Stimulated activated naive CD4-positive, alpha-beta T cell (primary cell): ENCODE measurements around the gene PHF5A.
"Not testable (repeated sequence)": the region's sequence is repeated elsewhere in the genome, so short reads cannot be mapped to it uniquely, and the experiment has no call there.

Experiments used
- DNase-seq, 6 experiments: peaks; one replicate each; lab custom pipeline; 2025; lab: John Stamatoyannopoulos, UW

Gene PHF5A

DNA sequence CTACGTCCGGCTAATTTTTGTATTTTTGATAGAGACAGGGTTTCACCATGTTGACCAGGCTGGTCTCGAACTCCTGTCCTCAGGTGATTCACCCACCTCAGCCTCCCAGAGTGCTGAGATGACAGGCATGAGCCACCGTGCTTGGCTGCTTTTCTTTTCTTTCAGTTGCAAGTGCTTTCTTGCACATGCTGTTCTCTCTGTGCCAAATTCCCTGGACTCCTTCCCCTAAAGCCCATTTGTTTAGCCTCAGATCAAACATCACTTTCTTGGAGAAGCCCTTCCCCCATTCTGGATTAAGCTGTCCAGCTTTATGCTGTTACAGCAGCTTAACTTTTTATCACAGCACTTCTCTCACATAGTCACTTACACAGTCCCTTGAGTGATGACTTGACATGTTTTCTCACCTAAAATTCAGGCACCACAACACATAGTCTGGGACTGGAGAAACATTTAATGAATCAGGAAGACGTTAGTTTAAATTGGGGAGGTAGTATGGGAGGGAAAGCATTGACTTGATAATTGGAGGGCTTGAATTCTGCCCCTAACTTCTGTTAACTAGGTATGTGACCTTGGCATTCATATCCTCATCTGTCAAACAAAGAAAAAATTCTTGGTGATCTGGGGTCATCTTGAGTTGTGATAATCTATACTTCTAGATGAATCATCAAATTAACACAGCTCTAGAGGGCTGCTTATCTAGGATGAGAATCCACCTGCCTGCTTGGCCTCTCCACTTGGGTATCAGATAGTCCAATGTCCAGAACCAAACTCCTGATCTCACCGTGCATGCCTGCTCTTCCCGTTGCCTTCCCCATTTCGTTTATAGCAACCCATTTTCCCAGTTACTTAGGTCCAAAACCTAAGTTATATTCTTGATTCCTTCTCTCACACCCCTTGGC, 18.8 kb upstream of the PHF5A start:
- DNase-seq: no peak

DNA sequence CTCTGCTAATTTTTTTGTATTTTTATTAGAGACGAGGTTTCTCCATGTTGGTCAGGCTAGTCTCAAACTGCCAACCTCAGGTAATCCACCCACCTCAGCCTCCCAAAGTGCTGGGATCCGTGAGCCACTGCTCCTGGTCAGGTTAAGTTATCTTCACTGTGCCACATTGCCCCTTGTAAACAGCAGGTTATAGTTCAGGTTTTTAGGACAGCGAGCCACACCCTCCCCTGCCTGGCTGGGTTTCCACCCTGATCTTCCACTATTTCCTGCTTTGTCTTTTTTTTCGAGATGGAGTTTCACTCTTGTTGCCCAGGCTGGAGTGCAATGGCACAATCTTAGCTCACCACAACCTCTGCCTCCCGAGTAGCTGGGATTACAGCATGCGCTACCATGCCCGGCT, 16.5 kb upstream of the PHF5A start:
- DNase-seq: no peak

DNA sequence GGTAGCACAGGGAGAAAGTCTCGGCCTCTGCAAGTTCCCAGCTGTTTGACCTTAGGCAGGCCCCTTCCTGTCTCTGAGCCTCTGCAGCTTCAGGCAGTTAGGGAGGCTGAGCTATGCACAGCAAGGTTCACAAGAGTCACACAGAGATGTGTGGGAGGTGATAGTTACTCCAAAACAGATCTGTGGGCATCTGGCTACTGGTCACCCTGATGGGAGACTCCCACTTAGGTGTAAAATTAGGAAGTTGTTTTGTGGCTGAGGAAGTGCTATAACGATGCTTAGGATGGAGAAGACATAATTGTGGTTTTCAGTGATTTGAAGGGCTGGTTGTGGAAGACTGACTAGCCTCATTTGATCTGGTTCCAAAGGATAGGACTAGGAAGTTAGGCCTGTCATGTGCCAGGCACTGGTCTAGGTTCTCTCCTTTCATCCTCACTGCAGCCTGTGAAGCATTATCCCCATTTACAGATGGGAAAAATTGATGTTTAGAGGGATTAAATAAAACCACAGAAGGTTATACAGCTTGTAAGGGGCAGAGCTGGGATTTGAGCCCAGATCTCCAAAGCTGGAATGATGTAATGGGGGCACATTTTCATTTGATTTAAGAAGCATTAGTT, 13.9 kb upstream of the PHF5A start:
- DNase-seq: no peak

DNA sequence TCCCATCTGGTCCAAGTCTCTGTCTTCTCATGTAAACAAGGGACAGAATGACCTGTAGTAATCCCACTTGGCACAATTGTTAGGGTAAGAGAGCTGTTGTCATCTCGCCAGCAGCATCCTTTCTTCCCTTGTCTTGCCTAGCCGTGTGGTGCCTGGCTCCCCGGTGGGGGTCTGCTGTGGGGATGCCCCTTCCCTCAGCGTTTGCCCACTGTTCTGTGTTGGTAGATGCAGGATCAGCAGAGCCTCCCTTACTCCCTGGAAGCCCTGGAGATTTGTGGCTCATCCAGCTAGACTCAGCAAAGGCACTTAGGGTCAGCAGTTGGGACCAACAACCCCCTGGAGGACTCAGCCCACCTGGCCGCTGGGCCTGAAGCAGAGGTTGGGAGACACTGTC, 13.4 kb upstream of the PHF5A start:
- DNase-seq: no peak

DNA sequence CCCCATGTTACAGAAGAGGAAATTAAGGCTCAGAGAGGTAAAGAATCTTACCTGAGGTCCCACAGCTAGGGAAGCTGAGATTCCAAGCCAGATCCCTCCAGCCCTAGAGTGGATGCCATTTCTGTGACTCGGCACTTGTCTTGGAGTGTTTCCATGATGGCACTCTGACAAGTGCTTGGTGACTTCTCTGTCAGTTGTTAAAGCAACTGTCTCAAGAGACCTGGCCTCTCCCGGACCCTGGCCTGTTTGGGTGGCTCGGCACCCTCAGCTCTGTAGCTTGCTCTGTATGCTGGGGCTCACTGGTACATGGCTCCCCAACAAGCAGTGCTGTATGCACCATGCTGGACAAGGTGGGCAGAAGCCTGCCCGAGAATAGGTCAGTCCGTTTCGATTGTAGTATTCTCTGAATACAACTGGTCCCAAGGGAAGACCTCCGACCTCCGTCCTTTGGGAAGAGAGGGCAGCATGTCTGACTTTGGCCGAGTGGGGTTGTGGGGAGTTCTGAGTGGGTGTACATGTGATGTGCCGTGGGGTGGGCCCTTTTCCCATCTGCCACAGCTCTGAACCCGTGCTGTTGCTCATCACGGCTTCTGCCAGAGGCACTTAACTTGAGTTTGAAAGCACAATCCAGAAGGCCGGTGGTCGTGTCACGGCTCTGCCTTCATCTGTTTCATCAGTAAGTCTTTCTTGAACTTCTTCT, 12.8 kb upstream of the PHF5A start:
- no peak for DNase-seq

DNA sequence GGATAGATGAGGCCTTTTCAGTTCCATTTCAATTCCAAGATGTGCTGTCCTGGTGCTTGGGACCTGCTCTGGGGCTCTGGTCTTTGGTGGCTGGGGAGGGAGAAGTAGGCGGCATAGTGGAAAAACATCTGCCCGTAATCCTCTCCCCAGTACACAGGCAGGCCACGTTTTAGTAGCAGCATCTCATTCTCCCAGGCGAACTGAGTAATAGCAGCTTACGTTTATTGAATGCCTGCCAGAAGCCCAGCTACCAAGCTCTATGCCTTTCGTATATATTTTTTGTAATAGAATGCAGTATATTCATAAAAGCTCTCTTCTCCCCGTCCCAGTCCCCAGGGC, 11.9 kb upstream of the PHF5A start:
- no peak for DNase-seq

DNA sequence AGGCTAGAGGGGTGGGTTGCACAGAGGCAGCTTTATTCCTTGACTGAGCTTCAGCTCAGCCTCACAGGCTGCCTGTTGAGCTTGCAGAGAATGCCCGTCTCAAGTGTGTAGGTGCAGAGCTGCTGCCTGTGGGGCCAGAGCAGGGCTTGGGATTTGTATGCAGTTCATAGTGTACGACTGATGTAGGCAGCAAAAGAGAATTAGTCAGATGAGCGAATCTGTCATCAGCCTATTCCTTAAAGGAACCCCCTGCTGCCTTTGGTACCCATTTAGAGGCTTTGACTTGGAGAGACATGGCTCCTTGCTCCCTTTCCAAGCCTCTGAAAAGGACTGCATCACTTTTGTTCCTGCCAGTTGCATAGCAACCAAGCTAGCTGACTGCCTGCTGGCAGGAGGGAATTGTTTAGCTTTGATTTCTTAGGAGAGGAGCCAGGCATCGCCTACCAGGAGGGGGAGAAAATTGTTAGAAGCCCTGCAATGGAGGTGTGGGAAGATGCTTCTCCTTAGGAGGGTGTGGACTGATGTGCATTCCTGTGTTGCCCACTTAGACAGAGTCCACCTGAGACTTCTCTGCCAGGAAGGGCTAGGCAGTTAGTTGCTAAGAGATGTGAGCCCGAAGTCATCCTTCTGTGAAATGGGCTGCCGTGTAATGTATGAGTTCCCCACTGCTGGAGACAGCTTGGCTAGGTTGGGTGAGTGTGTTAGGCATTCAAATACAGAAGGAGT, 11.3 kb upstream of the PHF5A start:
- no peak for DNase-seq

DNA sequence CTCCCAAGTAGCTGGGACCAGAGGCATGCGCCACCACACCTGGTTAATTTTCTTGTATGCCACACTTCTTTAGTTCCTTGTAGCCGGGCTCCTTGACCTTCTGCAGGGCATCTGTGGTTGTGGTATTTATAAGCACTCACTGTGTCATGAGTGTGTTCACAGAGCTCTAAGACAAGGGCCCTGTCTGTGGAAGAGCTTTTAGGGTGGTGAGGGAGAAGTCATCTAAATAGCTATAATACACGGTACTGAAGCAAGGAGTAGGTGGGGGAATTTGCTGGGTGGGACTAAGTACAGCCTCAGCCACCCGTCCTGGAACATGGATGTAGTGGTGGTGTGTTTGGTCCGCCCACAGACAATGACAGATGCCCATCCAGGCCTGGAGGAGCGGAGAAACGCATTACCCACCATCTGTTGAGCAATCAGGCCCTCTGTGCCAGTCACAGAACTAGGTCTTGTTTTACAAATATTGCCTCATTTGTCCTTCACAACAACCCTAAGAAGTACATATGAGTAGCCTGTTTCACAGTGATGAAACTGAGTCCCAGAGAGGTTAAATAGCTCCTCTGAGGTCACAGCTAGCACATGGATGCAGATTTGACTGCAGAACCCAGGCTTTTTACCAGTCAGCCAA, 10.5 kb upstream of the PHF5A start:
- DNase-seq: no peak

DNA sequence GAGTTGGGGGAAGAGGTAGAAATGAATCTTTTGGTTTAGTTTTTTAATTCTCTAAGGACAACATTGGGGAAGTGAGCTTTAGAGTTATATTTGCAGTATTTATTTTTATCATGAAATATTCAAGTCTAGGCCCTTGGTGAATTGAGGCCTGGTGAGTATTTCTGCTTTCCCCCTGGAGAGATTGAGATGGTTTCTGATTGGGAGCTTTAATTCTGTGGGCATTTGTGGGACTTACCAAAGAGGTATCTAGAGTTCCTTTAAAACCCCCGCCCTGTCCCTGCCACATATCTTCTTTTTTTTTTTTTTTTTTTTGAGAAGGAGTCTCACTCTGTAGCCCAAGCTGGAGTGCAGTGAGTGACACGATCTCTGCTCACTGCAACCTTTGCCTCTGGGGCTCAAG, 10.0 kb upstream of the PHF5A start:
- no peak for DNase-seq

DNA sequence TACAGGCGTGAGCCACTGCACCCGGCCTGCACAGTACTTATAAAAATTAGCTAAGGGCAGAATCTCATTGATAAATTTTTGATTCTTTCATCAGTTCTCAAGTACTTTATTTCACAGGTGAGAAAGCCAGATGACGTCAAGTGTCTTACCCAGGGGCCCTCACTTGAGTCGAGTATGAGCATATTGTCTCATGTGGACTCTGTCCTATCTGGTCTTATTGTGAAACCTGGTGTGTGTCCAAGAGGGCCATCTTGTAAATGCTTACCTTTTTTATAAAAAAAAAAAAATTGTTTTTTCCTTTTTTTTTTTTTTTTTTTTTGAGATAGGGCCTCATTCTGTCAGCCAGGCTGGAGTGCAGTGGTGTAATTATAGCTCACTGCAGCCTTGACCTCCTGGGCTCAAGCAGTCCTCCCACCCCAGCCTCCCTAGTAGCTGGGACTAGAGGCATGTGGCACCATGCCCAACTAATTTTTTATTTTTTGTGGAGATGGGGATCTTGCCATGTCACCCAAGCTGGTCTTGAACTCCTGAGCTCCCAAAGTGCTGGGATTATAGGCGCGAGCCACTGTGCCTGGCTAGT, 6.5 kb upstream of the PHF5A start:
- no peak for DNase-seq

DNA sequence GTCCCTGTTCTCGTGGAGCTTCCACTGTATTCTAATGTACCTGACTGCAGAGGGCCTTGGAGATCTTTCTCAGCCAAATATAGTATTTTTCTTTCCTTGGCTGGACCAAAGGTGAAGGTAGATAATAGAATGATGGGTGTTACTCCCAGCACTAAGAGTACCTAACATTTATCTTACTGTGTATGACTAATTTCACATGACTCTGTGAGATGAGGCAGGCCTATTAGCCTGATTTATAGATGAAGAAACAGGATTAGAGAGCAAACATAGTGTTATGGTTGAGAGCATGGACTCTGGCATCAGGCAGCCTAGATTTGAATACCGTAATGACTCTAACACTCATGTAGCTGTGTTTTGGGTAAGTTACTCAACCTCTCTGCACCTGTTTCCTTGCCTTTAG, 3.1 kb upstream of the PHF5A start:
- DNase-seq: no peak

DNA sequence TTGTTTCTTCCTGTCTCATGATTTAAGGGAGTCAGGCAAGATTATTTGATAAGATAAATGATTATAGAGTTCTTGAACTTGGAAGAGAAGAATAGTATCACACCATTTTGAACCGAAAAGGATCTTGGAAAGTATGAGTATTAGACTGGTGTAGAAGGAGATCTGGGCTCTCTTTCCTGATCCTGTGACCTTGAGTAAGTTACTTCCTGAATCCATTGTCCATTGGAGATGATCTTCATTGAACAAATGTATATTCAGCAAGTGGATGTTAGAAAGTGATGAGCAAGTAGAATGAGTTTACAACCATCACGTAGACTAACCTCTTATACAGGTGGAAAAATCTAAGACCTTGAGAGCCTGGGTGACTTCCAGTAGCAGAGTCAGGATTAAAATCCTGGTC, 2.4 kb upstream of the PHF5A start:
- no peak for DNase-seq

DNA sequence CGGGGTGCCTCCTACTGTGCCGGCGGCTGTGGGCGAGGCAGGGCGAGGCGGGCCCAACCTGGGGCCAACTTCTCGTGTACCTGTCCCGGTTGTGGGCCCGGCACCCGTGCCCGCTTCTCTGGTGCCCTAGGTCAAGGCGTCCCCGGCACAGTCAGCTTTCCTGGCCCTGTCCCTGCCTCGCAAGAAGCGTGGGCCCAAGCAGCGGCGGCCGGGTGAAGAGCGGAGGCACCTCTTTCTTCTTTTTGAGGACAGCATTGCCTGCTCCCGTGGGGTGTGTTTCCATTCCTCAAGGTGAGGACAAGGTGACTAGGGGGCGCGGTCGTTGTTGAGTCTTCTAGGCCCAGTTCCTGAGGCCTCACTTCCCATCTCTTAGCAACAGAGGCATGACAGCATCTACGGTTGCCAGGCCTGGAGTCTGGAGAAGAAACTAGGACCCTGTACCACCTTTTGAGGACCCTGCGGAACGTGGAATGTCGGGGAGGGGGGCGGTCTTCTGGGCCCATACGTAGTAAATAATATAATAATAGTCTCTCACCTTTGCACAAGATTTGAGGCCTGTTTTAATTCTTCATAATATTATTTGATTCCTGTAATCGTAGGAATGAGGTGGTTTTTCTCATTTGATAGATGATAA, 843 bp upstream of the PHF5A start:
- DNase-seq: no peak

DNA sequence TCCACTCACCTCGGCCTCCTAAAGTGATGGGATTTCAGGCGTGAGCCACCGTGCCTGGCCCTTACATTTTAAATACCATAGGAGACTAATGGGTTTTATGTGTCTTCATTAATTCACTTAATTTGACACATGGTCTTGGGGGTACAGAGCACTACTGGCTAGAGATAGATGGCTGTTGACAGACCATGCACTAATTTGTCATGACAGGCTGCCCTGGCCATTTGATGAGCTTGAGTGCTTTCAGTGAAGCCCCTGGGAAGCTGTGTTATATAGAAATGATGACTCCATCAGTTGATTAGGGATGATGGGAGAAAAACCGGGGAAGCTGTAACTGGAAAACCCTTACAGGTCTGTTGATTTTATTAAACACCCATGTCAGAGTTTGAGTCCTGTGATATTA, 6.6 kb downstream of the PHF5A start:
- no peak for DNase-seq

DNA sequence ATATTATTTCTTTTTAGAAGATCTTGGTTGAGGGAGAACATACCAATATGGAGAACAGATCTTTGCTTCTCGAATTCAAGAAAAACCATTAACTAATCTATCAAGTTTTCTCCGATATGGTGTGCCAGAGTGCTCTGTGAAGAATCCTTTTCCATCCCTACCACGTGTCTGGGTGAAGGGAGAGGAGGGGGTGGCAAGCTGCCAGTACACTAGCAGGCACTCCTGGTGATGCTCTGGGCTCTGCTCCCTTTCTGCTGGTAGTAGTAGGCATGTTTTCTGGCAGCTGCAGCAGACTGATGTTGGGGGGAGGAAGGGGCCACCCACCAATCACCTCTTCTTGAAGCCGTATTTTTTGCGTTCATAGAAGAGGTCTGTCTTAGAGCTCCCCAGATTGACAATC, 8.4 kb downstream of the PHF5A start:
- DNase-seq: not testable (repeated sequence)

DNA sequence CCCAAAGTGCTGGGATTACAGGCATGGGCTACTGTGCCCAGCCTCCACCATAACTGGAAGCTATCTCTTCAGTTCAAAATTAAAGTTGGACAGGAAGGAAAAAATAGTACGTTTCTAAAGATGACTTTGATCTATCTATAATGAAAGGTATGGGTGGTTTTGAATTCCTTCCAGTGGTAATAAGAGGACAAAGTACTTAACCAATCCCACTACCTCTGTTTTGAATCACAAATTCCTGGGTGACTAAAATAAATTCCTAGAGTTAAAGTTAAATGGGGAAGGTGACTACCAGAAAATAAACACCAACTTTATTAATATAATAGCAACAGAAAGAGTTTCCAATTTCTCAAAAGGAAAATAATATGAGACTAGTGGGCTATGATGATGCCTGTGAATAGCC, 9.1 kb downstream of the PHF5A start:
- DNase-seq: no peak

DNA sequence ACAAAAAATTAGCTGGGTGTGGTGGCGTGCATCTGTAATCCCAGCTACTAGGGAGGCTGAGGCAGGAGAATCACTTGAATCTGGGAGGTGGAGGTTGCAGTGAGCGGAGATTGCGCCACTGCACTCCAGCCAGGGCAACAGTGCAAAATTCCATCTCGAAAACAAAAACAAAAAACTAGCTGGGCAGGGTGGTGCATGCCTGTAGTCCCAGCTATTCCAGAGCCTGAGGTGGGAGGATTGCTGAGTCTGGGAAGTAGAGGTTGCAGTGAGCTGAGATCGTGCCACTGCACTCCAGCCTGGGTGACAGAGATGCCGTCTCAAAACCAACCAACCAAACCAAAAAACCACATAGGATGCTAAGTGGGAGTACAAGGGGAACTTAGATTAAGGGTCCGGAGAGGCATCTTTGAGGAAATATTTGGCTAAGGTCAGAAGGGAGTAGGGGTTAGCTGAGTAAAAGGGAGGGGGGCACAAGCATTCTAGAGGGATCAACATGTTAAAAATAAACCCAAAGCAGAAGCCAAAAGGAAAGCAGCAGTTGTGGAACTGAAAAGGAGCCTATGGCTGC, 10.2 kb downstream of the PHF5A start:
- no peak for DNase-seq

DNA sequence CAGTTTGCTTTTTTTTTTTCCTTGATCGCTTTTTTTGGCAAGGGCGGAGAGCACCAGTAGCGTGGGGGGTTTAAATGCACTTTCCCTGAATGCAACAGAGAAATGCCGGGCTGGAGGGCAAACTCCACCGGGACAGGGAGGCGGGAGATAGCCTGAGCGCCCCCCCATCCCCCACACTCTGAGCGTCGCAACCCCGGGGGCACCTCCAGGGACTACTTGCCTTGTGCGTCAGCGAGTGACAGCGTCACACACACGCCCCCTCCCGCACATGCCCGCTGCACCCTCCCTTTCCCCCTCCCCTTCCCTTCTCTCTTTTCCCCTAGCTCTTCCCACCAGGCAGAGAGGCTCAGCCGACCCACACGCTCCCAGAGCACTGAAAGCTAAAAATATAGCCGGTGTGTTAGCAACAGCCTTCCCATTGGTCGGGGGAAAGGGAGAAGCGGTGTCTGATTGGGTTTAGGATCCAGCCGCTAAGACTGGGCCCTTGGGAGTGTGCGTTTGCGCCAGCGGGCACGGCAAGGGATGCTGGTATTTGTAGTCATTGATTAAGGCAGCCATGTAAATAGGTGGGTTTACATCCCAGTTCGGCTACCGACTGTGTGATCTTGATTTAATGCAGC, 20.2 kb downstream of the PHF5A start:
- DNase-seq: peak; percentile 85 to 94 (median 92)

DNA sequence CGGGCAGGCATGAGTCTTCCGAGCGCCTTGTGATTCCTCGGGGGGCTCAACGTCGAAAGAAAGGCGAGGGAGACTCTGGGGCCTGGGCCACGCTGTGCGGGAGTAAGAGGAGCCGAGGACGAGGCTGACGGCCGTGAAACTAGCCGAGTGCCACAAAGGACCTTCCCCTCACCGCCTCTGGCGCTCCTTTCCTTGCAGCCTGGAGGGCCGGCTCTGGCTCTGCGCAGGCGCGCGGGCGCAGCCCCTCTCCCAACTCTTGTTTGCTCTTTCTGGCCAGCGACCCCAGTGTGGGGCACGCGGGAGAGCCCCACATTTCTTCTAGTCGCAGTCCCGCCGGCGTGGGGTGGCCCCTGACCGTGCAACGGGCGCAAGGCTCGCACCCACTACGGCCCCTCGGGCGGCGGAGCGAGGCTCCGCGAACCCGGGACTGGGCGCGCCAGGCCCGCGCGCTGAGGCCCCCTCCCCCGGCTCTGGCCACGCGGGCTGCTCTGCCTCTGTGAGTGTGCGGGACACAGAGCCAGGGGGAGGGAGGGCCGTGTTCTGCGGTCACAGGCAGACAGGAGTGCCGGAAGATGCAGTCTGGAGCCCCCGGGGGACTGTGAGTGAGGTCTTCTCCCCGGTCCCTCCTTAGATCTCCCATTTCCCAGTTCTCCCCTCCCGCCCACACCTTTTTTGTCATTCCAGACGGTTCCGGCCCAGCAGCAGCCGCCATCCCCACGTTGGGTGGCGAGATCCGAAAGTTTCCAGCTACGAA, 20.9 kb downstream of the PHF5A start:
- peak; percentile 55 to 78 (median 60) for DNase-seq
